Measurements from ENCODE around the gene CD72. TPM values are rescaled to one million over a fixed set of nuclear protein-coding genes. Genes with fewer than 3 reads are reported as not detected.
"Not testable (repeated sequence)": the region's sequence is repeated elsewhere in the genome, so short reads cannot be mapped to it uniquely, and the experiment has no call there.

The CD72 gene
- polyA plus RNA-seq, 1 donor = 1.8 TPM

DNA sequence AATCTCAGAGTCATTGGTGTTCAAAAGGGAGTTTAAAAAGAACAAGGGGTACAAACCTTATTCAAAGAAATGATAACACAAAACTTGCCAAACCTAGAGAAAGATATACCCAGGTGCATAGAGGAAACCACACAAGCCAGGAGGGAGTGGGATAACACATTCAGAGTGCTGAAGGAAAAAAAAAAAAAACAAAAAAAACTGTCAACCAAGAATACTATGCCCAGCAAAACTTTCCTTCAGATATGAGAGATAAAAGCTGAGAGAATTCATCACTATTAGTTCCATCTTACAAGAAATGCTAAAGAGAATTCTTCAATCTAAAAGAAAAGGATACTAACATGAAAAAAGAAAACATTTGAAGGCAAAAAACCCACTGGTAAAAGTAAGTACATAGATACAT is 24.6 kb downstream of the CD72 start:
- no peak for DNase-seq
- no peak overlapping the region for H3K4me3 ChIP-seq (ENCODE audit: low read length)
- no peak overlapping the region for H3K27ac ChIP-seq (ENCODE audit: low read length)

DNA sequence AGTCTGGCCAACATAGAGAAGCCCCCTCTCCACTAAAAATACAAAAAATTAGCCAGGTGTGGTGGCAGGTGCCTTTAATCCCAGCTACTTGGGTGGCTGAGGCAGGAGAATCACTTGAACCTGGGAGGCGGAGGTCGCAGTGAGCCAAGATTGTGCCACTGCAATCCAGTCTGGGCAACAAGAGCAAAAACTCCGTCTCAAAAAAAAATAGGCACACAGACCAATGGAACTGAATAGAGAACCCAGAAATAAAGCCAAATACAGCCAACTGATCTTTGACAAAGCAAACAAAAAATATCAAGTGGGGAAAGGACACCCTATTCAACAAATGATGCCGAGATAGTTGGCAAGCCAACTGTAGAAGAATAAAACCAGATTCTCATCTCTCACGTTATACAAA is 29.7 kb downstream of the CD72 start:
- not testable (repeated sequence) for H3K27me3 ChIP-seq (ENCODE audit: control insufficient read depth, insufficient read depth, low read length); H3K27ac ChIP-seq (ENCODE audit: low read length); H3K9me3 ChIP-seq (ENCODE audit: control insufficient read depth, low read depth, low read length); H3K36me3 ChIP-seq (ENCODE audit: control insufficient read depth, insufficient read depth, low read length); H3K4me1 ChIP-seq (ENCODE audit: control insufficient read depth, insufficient read depth, low read length); DNase-seq; H3K4me3 ChIP-seq (ENCODE audit: low read length)
- 100% methylated on average over 1 of the region's 5 CpGs for WGBS (ENCODE audit: insufficient coverage, low lambda C conversion rate)

More for the DNA sequence above, 24.6 kb downstream of the CD72 start:
- H3K36me3 ChIP-seq (ENCODE audit: control insufficient read depth, insufficient read depth, low read length) = no peaks in the 10 kb centered on the region
- H3K4me1 ChIP-seq (ENCODE audit: control insufficient read depth, insufficient read depth, low read length) = peaks cover 5% of the 10 kb centered on the region
- H3K9me3 ChIP-seq (ENCODE audit: control insufficient read depth, low read depth, low read length) = peaks cover 20% of the 10 kb centered on the region
- H3K27me3 ChIP-seq (ENCODE audit: control insufficient read depth, insufficient read depth, low read length) = no peaks in the 10 kb centered on the region

- not testable (repeated sequence) for H3K4me3 ChIP-seq (ENCODE audit: low read length); H3K36me3 ChIP-seq (ENCODE audit: control insufficient read depth, insufficient read depth, low read length); H3K9me3 ChIP-seq (ENCODE audit: control insufficient read depth, low read depth, low read length); H3K4me1 ChIP-seq (ENCODE audit: control insufficient read depth, insufficient read depth, low read length); H3K27ac ChIP-seq (ENCODE audit: low read length); H3K27me3 ChIP-seq (ENCODE audit: control insufficient read depth, insufficient read depth, low read length); DNase-seq
- 100% methylated on average over 1 of the region's 3 CpGs for WGBS (ENCODE audit: insufficient coverage, low lambda C conversion rate)
Measured at GRCh38 chr9:35584681-35585080, 33.5 kb downstream of the CD72 start.

DNA sequence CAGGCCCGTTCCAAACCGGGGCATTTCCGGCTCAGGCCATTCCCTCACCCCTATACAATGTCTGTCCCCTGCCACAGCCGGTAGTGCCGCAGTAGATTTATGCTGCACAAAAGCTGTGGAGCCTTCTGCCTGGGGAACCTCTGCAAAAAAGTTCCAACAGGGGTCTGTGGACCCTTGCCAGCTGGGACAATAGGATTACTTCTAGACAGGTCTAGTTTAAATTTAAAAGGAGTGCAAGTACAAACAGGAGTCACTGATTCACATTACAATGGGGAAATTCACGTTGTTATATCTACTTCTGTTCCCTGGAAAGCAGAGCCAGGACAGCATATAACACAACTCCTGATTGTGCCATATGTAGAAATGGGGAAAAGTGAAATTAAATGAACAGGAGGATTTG is 34.7 kb downstream of the CD72 start:
- not testable (repeated sequence) for DNase-seq; H3K27ac ChIP-seq (ENCODE audit: low read length); H3K4me1 ChIP-seq (ENCODE audit: control insufficient read depth, insufficient read depth, low read length); H3K36me3 ChIP-seq (ENCODE audit: control insufficient read depth, insufficient read depth, low read length); H3K9me3 ChIP-seq (ENCODE audit: control insufficient read depth, low read depth, low read length); H3K27me3 ChIP-seq (ENCODE audit: control insufficient read depth, insufficient read depth, low read length); H3K4me3 ChIP-seq (ENCODE audit: low read length)
- no CpG with 5 or more reads among the region's 6 CpGs for WGBS (ENCODE audit: insufficient coverage, low lambda C conversion rate)

GRCh38 chr9:35579659-35580227 is 38.5 kb downstream of the CD72 start:
- not testable (repeated sequence) for H3K9me3 ChIP-seq (ENCODE audit: control insufficient read depth, low read depth, low read length); DNase-seq; H3K4me1 ChIP-seq (ENCODE audit: control insufficient read depth, insufficient read depth, low read length); H3K27me3 ChIP-seq (ENCODE audit: control insufficient read depth, insufficient read depth, low read length); H3K36me3 ChIP-seq (ENCODE audit: control insufficient read depth, insufficient read depth, low read length); H3K4me3 ChIP-seq (ENCODE audit: low read length); H3K27ac ChIP-seq (ENCODE audit: low read length)
- 100% methylated on average over 1 of the region's 1 CpG for whole genome bisulfite sequencing (ENCODE audit: insufficient coverage, low lambda C conversion rate)

DNA sequence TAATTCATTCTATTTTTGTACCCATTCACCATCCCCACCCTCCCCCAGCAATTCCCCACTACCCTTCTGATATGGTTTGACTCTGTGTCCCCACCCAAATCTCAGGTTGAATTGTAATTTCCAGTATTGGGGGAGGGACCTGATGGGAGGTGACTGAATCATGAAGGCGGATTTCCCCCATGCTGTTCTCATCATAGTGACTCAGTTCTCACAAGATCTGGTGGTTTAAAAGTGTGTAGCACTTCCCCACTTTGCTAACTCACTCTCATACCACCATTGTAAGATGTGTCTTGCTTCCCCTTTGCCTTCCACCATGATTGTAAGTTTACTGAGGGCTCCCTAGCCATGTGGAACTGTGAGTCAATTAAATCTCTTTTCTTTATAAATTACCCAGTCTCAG is 39.1 kb downstream of the CD72 start:
- H3K4me1 ChIP-seq (ENCODE audit: control insufficient read depth, insufficient read depth, low read length) = no peaks in the 10 kb centered on the region
- H3K27me3 ChIP-seq (ENCODE audit: control insufficient read depth, insufficient read depth, low read length) = no peaks in the 10 kb centered on the region
- DNase-seq = no peak
- no CpG with 5 or more reads among the region's 1 CpG for WGBS (ENCODE audit: insufficient coverage, low lambda C conversion rate)
- no peak overlapping the region for H3K4me3 ChIP-seq (ENCODE audit: low read length)
- H3K27ac ChIP-seq (ENCODE audit: low read length) = no peak overlapping the region
- peaks cover 9% of the 10 kb centered on the region for H3K9me3 ChIP-seq (ENCODE audit: control insufficient read depth, low read depth, low read length)
- H3K36me3 ChIP-seq (ENCODE audit: control insufficient read depth, insufficient read depth, low read length) = no peaks in the 10 kb centered on the region

DNA sequence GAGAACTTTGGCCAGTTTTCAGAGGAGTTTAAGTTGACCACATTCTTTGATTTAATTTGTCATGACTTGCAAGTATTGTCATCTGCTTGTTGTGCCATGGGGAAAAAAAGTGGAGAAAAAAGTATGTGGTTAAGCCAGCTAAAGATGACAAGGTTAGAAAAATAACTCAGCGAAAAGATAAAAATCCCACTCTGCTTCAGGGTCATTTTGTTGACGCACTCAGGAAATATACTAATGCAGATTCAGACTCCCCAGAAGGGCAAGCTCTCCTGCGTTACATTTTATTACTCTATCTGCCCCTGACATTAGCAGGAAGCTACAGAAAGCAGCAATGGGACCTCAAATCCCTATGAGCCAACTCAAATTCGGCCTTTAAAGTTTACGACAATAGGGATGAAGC is 40.7 kb downstream of the CD72 start:
- H3K4me1 ChIP-seq (ENCODE audit: control insufficient read depth, insufficient read depth, low read length) = no peaks in the 10 kb centered on the region
- peaks cover 9% of the 10 kb centered on the region for H3K9me3 ChIP-seq (ENCODE audit: control insufficient read depth, low read depth, low read length)
- no peaks in the 10 kb centered on the region for H3K36me3 ChIP-seq (ENCODE audit: control insufficient read depth, insufficient read depth, low read length)
- 60% methylated on average over 1 of the region's 5 CpGs for WGBS (ENCODE audit: insufficient coverage, low lambda C conversion rate)
- DNase-seq = no peak
- H3K4me3 ChIP-seq (ENCODE audit: low read length) = no peak overlapping the region
- H3K27ac ChIP-seq (ENCODE audit: low read length) = no peak overlapping the region
- H3K27me3 ChIP-seq (ENCODE audit: control insufficient read depth, insufficient read depth, low read length) = no peaks in the 10 kb centered on the region

GRCh38 chr9:35575478-35575877 is 42.7 kb downstream of the CD72 start:
- WGBS (ENCODE audit: insufficient coverage, low lambda C conversion rate) = no CpG with 5 or more reads among the region's 5 CpGs
- H3K27ac ChIP-seq (ENCODE audit: low read length) = no peak overlapping the region
- H3K4me3 ChIP-seq (ENCODE audit: low read length) = no peak overlapping the region
- no peaks in the 10 kb centered on the region for H3K27me3 ChIP-seq (ENCODE audit: control insufficient read depth, insufficient read depth, low read length)
- DNase-seq = no peak
- H3K9me3 ChIP-seq (ENCODE audit: control insufficient read depth, low read depth, low read length) = peaks cover 5% of the 10 kb centered on the region
- no peaks in the 10 kb centered on the region for H3K4me1 ChIP-seq (ENCODE audit: control insufficient read depth, insufficient read depth, low read length)
- H3K36me3 ChIP-seq (ENCODE audit: control insufficient read depth, insufficient read depth, low read length) = no peaks in the 10 kb centered on the region

GRCh38 chr9:35574578-35575122 is 43.6 kb downstream of the CD72 start:
- no peaks in the 10 kb centered on the region for H3K9me3 ChIP-seq (ENCODE audit: control insufficient read depth, low read depth, low read length)
- no peaks in the 10 kb centered on the region for H3K36me3 ChIP-seq (ENCODE audit: control insufficient read depth, insufficient read depth, low read length)
- no peaks in the 10 kb centered on the region for H3K27me3 ChIP-seq (ENCODE audit: control insufficient read depth, insufficient read depth, low read length)
- H3K4me1 ChIP-seq (ENCODE audit: control insufficient read depth, insufficient read depth, low read length) = no peaks in the 10 kb centered on the region
- no peak overlapping the region for H3K4me3 ChIP-seq (ENCODE audit: low read length)
- DNase-seq = no peak
- no peak overlapping the region for H3K27ac ChIP-seq (ENCODE audit: low read length)
- no CpG with 5 or more reads among the region's 2 CpGs for WGBS (ENCODE audit: insufficient coverage, low lambda C conversion rate)

- Histone ChIP-seq H3K27me3 (ENCODE audit: control insufficient read depth, insufficient read depth, low read length) (no peaks in the 10 kb centered on the region), H3K27ac (ENCODE audit: low read length) (no peak overlapping the region), H3K9me3 (ENCODE audit: control insufficient read depth, low read depth, low read length) (no peaks in the 10 kb centered on the region), H3K4me1 (ENCODE audit: control insufficient read depth, insufficient read depth, low read length) (no peaks in the 10 kb centered on the region), H3K4me3 (ENCODE audit: low read length) (no peak overlapping the region), H3K36me3 (ENCODE audit: control insufficient read depth, insufficient read depth, low read length) (no peaks in the 10 kb centered on the region)
- 100% methylated on average over 1 of the region's 6 CpGs for WGBS (ENCODE audit: insufficient coverage, low lambda C conversion rate)
- no peak for DNase-seq
Measured at GRCh38 chr9:35570709-35571504, 47.3 kb downstream of the CD72 start.

GRCh38 chr9:35569206-35569605 is 49.0 kb downstream of the CD72 start:
- no peaks in the 10 kb centered on the region for H3K9me3 ChIP-seq (ENCODE audit: control insufficient read depth, low read depth, low read length)
- no peaks in the 10 kb centered on the region for H3K36me3 ChIP-seq (ENCODE audit: control insufficient read depth, insufficient read depth, low read length)
- no peak overlapping the region for H3K4me3 ChIP-seq (ENCODE audit: low read length)
- H3K27me3 ChIP-seq (ENCODE audit: control insufficient read depth, insufficient read depth, low read length) = no peaks in the 10 kb centered on the region
- DNase-seq = no peak
- H3K4me1 ChIP-seq (ENCODE audit: control insufficient read depth, insufficient read depth, low read length) = peaks cover under 1% of the 10 kb centered on the region
- 82% methylated on average over 3 of the region's 5 CpGs for WGBS (ENCODE audit: insufficient coverage, low lambda C conversion rate)
- no peak overlapping the region for H3K27ac ChIP-seq (ENCODE audit: low read length)
